ENCODE measurements around the gene PIGB.
"Not testable (repeated sequence)": the region's sequence is repeated elsewhere in the genome, so short reads cannot be mapped to it uniquely, and the experiment has no call there.

Gene PIGB

DNA sequence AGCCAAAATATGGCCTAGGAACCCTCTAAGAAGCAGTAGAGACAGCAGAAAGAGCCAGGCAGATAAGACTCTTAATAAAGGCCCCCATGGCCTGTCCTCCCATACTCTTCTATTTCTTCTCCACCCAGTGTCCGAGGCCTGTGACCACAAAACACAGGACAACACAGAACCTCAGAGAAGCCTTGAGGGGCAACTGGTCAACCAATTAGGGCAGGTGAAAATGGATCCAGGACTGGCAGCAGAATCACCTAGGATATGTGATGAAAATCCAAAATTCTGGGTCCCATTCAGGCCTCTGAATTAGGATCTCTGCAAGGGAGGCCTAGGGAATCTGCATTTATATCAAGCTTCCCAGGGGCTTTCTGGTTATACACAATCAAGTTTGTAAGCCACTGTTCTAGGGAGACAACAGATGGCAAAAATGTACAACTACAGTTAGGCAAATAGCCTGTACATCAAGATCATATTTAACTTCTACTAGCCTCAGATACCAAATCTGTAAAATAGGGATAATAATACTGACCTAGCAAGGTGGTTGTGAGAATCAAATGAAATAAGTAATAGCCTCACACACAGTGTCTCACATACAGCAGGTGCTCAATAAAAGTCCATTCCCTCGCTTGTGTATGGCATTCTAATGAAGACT, 39.8 kb upstream of the PIGB start (continued):
- TF ChIP-seq, protein P1, sequence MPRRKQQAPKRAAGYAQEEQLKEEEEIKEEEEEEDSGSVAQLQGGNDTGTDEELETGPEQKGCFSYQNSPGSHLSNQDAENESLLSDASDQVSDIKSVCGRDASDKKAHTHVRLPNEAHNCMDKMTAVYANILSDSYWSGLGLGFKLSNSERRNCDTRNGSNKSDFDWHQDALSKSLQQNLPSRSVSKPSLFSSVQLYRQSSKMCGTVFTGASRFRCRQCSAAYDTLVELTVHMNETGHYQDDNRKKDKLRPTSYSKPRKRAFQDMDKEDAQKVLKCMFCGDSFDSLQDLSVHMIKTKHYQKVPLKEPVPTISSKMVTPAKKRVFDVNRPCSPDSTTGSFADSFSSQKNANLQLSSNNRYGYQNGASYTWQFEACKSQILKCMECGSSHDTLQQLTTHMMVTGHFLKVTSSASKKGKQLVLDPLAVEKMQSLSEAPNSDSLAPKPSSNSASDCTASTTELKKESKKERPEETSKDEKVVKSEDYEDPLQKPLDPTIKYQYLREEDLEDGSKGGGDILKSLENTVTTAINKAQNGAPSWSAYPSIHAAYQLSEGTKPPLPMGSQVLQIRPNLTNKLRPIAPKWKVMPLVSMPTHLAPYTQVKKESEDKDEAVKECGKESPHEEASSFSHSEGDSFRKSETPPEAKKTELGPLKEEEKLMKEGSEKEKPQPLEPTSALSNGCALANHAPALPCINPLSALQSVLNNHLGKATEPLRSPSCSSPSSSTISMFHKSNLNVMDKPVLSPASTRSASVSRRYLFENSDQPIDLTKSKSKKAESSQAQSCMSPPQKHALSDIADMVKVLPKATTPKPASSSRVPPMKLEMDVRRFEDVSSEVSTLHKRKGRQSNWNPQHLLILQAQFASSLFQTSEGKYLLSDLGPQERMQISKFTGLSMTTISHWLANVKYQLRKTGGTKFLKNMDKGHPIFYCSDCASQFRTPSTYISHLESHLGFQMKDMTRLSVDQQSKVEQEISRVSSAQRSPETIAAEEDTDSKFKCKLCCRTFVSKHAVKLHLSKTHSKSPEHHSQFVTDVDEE (CRISPR knock-in tag; IDR thresholded peaks at IDR 0.05): no peak
- TF ChIP-seq PPARA (CRISPR knock-in tag; IDR thresholded peaks at IDR 0.05; ENCODE audit: borderline replicate concordance) (no peak), CSDC2 (CRISPR knock-in tag; IDR thresholded peaks at IDR 0.05) (no peak)

DNA sequence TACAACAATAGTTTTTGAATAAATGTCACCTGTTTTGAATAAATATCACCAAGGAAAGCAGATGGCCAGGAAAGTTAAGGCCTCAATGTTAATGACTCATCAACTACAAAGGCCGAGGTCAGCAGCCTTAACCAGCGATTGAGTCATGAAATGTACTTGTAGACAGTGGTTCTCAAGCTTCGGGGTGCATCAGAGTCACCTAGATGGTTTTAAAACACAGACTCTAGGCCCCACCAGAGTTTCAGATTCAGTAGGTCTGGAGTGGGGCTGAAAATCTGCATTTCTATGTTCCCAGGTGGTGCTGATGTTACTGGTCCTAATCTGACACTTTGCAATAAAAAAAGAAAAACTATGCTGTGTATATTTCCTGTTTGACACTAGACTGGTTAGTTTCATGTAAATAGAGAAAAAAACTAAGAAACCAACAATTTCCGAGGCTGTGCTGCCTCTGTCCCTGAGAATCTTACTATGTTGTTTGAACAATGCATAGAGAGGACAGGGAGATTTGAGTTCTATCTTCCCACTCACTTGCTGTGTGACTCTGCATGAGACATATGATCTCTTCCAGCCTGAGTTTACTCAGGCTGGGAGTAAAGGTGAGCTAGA, 39.2 kb upstream of the PIGB start:
- TF ChIP-seq, protein P2, sequence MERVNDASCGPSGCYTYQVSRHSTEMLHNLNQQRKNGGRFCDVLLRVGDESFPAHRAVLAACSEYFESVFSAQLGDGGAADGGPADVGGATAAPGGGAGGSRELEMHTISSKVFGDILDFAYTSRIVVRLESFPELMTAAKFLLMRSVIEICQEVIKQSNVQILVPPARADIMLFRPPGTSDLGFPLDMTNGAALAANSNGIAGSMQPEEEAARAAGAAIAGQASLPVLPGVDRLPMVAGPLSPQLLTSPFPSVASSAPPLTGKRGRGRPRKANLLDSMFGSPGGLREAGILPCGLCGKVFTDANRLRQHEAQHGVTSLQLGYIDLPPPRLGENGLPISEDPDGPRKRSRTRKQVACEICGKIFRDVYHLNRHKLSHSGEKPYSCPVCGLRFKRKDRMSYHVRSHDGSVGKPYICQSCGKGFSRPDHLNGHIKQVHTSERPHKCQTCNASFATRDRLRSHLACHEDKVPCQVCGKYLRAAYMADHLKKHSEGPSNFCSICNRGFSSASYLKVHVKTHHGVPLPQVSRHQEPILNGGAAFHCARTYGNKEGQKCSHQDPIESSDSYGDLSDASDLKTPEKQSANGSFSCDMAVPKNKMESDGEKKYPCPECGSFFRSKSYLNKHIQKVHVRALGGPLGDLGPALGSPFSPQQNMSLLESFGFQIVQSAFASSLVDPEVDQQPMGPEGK (CRISPR knock-in tag; IDR thresholded peaks at IDR 0.05; ENCODE audit: borderline replicate concordance): no peak
- TF ChIP-seq BACH2 (CRISPR knock-in tag; IDR thresholded peaks at IDR 0.05; ENCODE audit: borderline replicate concordance) (no peak), ZC3H10 (CRISPR knock-in tag; IDR thresholded peaks at IDR 0.05) (no peak), ZNF565 (CRISPR knock-in tag; conservative IDR thresholded peaks at IDR 0.05; ENCODE audit: low read depth) (no peak), ZFP30 (CRISPR knock-in tag; IDR thresholded peaks at IDR 0.05) (no peak), RARB (CRISPR knock-in tag; IDR thresholded peaks at IDR 0.05) (no peak), TOX (CRISPR knock-in tag; IDR thresholded peaks at IDR 0.05; ENCODE audit: borderline replicate concordance) (no peak), ESRRG (CRISPR knock-in tag; IDR thresholded peaks at IDR 0.05) (no peak), OSR1 (CRISPR knock-in tag; IDR thresholded peaks at IDR 0.05) (no peak), ZNF70 (CRISPR knock-in tag; IDR thresholded peaks at IDR 0.05) (no peak), CSDC2 (CRISPR knock-in tag; IDR thresholded peaks at IDR 0.05) (no peak), PPARA (CRISPR knock-in tag; IDR thresholded peaks at IDR 0.05; ENCODE audit: borderline replicate concordance) (no peak), GLIS3 (CRISPR knock-in tag; IDR thresholded peaks at IDR 0.05) (no peak), TCF4 (CRISPR knock-in tag; IDR thresholded peaks at IDR 0.05; ENCODE audit: borderline replicate concordance) (no peak)
- TF ChIP-seq, protein P3, sequence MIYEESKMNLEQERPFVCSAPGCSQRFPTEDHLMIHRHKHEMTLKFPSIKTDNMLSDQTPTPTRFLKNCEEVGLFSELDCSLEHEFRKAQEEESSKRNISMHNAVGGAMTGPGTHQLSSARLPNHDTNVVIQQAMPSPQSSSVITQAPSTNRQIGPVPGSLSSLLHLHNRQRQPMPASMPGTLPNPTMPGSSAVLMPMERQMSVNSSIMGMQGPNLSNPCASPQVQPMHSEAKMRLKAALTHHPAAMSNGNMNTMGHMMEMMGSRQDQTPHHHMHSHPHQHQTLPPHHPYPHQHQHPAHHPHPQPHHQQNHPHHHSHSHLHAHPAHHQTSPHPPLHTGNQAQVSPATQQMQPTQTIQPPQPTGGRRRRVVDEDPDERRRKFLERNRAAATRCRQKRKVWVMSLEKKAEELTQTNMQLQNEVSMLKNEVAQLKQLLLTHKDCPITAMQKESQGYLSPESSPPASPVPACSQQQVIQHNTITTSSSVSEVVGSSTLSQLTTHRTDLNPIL (CRISPR knock-in tag; IDR thresholded peaks at IDR 0.05; ENCODE audit: low read depth): no peak
- TF ChIP-seq, protein P1 (CRISPR knock-in tag; IDR thresholded peaks at IDR 0.05): no peak
- TF ChIP-seq, protein P4, sequence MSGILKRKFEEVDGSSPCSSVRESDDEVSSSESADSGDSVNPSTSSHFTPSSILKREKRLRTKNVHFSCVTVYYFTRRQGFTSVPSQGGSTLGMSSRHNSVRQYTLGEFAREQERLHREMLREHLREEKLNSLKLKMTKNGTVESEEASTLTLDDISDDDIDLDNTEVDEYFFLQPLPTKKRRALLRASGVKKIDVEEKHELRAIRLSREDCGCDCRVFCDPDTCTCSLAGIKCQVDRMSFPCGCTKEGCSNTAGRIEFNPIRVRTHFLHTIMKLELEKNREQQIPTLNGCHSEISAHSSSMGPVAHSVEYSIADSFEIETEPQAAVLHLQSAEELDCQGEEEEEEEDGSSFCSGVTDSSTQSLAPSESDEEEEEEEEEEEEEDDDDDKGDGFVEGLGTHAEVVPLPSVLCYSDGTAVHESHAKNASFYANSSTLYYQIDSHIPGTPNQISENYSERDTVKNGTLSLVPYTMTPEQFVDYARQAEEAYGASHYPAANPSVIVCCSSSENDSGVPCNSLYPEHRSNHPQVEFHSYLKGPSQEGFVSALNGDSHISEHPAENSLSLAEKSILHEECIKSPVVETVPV (CRISPR knock-in tag; IDR thresholded peaks at IDR 0.05): no peak

DNA sequence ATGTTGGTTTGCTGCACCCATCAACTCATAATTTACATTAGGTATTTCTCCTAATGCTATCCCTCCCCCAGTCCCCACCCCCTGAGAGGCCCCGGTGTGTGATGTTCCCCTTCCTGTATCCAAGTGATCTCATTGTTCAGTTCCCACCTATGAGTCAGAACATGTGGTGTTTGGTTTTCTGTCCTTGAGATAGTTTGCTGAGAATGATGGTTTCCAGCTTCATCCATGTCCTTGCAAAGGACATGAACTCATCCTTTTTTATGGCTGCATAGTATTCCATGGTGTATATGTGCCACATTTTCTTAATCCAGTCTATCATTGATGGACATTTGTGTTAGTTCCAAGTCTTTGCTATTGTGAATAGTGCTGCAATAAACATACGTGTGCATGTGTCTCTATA, 38.4 kb upstream of the PIGB start:
- ATAC-seq: not testable (repeated sequence)

More for the DNA sequence above, 39.2 kb upstream of the PIGB start:
- ATAC-seq: peak; percentile 92

Data from SK-N-SH treated with all-trans-retinoic acid at 6 μM for 48 hours (cell line).